GM19438 (cell line): ENCODE measurements around the gene GRIK3.
"Not testable (repeated sequence)": the region's sequence is repeated elsewhere in the genome, so short reads cannot be mapped to it uniquely, and the experiment has no call there.

ENCODE experiments used
- ATAC-seq: cut with Tn5 transposase; IDR thresholded peaks from one replicate; pipeline ENCODE4 v1.9.1; 2021; ENCODE audit warnings: low read depth; ENCODE audit not compliant: unreplicated experiment

Gene GRIK3

GRCh38 chr1:36772647-36773495 is 261.4 kb downstream of the GRIK3 start:
- ATAC-seq = no peak

- no peak for ATAC-seq
These were observed 262.5 kb downstream of the GRIK3 start for GRCh38 chr1:36771660-36772284.

- ATAC-seq = no peak
These were observed 263.1 kb downstream of the GRIK3 start for GRCh38 chr1:36771240-36771639.

GRCh38 chr1:36769886-36770830 is 264.2 kb downstream of the GRIK3 start:
- ATAC-seq = no peak

GRCh38 chr1:36768486-36769178 is 265.7 kb downstream of the GRIK3 start:
- no peak for ATAC-seq

GRCh38 chr1:36767429-36767828 is 266.9 kb downstream of the GRIK3 start:
- not testable (repeated sequence) for ATAC-seq

GRCh38 chr1:36766481-36766880 is 267.8 kb downstream of the GRIK3 start:
- no peak for ATAC-seq

GRCh38 chr1:36765785-36766300 is 268.5 kb downstream of the GRIK3 start:
- no peak for ATAC-seq

- no peak for ATAC-seq
These were observed 269.5 kb downstream of the GRIK3 start for GRCh38 chr1:36764798-36765197.

- no peak for ATAC-seq
These were observed 270.5 kb downstream of the GRIK3 start for GRCh38 chr1:36763771-36764170.

GRCh38 chr1:36762174-36762573 is 272.1 kb downstream of the GRIK3 start:
- no peak for ATAC-seq

- no peak for ATAC-seq
These were observed 273.2 kb downstream of the GRIK3 start for GRCh38 chr1:36761113-36761512.

- no peak for ATAC-seq
These were observed 274.2 kb downstream of the GRIK3 start for GRCh38 chr1:36760081-36760480.

GRCh38 chr1:36759355-36759754 is 275.0 kb downstream of the GRIK3 start:
- no peak for ATAC-seq

GRCh38 chr1:36755303-36756230 is 278.7 kb downstream of the GRIK3 start:
- ATAC-seq = no peak

- no peak for ATAC-seq
These were observed 279.9 kb downstream of the GRIK3 start for GRCh38 chr1:36754366-36754765.

GRCh38 chr1:36753451-36753850 is 280.9 kb downstream of the GRIK3 start:
- ATAC-seq = no peak

- ATAC-seq = no peak
These were observed 281.4 kb downstream of the GRIK3 start for GRCh38 chr1:36752891-36753361.

- ATAC-seq = no peak
These were observed 281.9 kb downstream of the GRIK3 start for GRCh38 chr1:36752431-36752830.
